DND-41 (cell line): Measurements from ENCODE around the gene ASB1.
"Not testable (repeated sequence)": the region's sequence is repeated elsewhere in the genome, so short reads cannot be mapped to it uniquely, and the experiment has no call there.

Experiments used
- ATAC-seq: fragments of 200-7000 bp; cut with Tn5 transposase; 3 replicates; pipeline ENCODE4 v1.9.1; 2021; ENCODE audit warnings: low read depth; ENCODE audit not compliant: insufficient read depth
- DNase-seq: peaks from one replicate; pipeline ENCODE4 v3.0.0-alpha.2; 2020
- H2AFZ ChIP-seq: 2 replicates; pipeline ENCODE4 v1.6.0; 2012; ENCODE audit warnings: low read depth, low read length
- H3K27ac ChIP-seq: 2 replicates; pipeline ENCODE4 v1.5.1; 2012; ENCODE audit warnings: low read length, inconsistent platforms
- H3K27me3 ChIP-seq: fragments of 200-600 bp; sonication (generic); 2 replicates; pipeline ENCODE4 v1.6.0; 2012; ENCODE audit warnings: low read length, mild to moderate bottlenecking, inconsistent platforms; ENCODE audit not compliant: insufficient read depth, poor library complexity
- H3K36me3 ChIP-seq: 2 replicates; pipeline ENCODE4 v1.5.1; 2012; ENCODE audit warnings: low read length, inconsistent platforms; ENCODE audit not compliant: insufficient read depth
- H3K4me1 ChIP-seq: 2 replicates; pipeline ENCODE4 v1.5.1; 2012; ENCODE audit warnings: mild to moderate bottlenecking, low read length; ENCODE audit not compliant: insufficient read depth
- H3K4me2 ChIP-seq: 2 replicates; pipeline ENCODE4 v1.6.0; 2012; ENCODE audit warnings: mild to moderate bottlenecking, moderate library complexity, low read length, inconsistent platforms; ENCODE audit not compliant: insufficient read depth
- H3K4me3 ChIP-seq, 2 experiments: fragments of 200-600 bp in 1 of 2; shearing (Covaris generic) in 1 of 2; 2 replicates each; pipeline ENCODE4 v1.5.1; 2012 to 2016; ENCODE audit warnings: inconsistent platforms in 2 of 2, low read length in 2 of 2, mild to moderate bottlenecking in 2 of 2, low read depth in 1 of 2, moderate library complexity in 1 of 2
- H3K79me2 ChIP-seq: 2 replicates; pipeline ENCODE4 v1.6.0; 2012; ENCODE audit warnings: low read length, inconsistent platforms; ENCODE audit not compliant: insufficient read depth
- H3K9ac ChIP-seq: 2 replicates; pipeline ENCODE4 v1.6.0; 2012; ENCODE audit warnings: low read depth, mild to moderate bottlenecking, inconsistent platforms, low read length, moderate library complexity
- H3K9me3 ChIP-seq: 2 replicates; pipeline ENCODE4 v1.5.1; 2012; ENCODE audit warnings: low read length, moderate library complexity, mild to moderate bottlenecking, inconsistent platforms; ENCODE audit not compliant: insufficient read depth, severe bottlenecking
- H4K20me1 ChIP-seq: 2 replicates; pipeline ENCODE4 v1.6.0; 2012; ENCODE audit warnings: low read length; ENCODE audit not compliant: insufficient read depth
- CTCF ChIP-seq: IDR thresholded peaks from 2 replicates; pipeline ENCODE4 v1.5.1; 2012; ENCODE audit warnings: borderline replicate concordance, low read length, moderate library complexity, mild to moderate bottlenecking; ENCODE audit not compliant: poor library complexity, severe bottlenecking; ENCODE audit errors: extremely low read depth
- EZH2 ChIP-seq: IDR thresholded peaks from 3 replicates; pipeline ENCODE4 v1.6.1; 2012; ENCODE audit warnings: borderline replicate concordance, low read depth, mild to moderate bottlenecking, moderate library complexity, low read length, inconsistent platforms; ENCODE audit not compliant: severe bottlenecking

ASB1 gene

GRCh38 chr2:238401551-238401950 lies 25.2 kb upstream of the ASB1 start:
- DNase-seq, result no peak
- Histone ChIP-seq H3K27ac (no peak overlapping the region), H3K9ac (no peak overlapping the region), H3K36me3 (no peaks in the 10 kb centered on the region), H4K20me1 (no peaks in the 10 kb centered on the region), H3K4me2 (no peak overlapping the region), H3K9me3 (no peaks in the 10 kb centered on the region), H3K79me2 (no peaks in the 10 kb centered on the region), H3K4me3 (no peak overlapping the region), H2AFZ (no peak overlapping the region), H3K27me3 (no peaks in the 10 kb centered on the region), H3K4me1 (no peaks in the 10 kb centered on the region)
- TF ChIP-seq EZH2, result no peak
- no peak for TF ChIP-seq CTCF
- ATAC-seq, result no peak

- Histone ChIP-seq H3K9ac (no peak overlapping the region), H2AFZ (no peak overlapping the region)
- no peak for DNase-seq
These were observed 22.9 kb upstream of the ASB1 start for GRCh38 chr2:238403632-238404405.

GRCh38 chr2:238404406-238405216 lies 22.1 kb upstream of the ASB1 start:
- Histone ChIP-seq H2AFZ (no peak overlapping the region), H3K9ac (no peak overlapping the region), H4K20me1 (no peaks in the 10 kb centered on the region), H3K36me3 (no peaks in the 10 kb centered on the region), H3K79me2 (no peaks in the 10 kb centered on the region), H3K4me1 (no peaks in the 10 kb centered on the region), H3K27ac (no peak overlapping the region), H3K27me3 (no peaks in the 10 kb centered on the region), H3K4me3 (no peak overlapping the region), H3K9me3 (no peaks in the 10 kb centered on the region), H3K4me2 (no peak overlapping the region)
- no peak for DNase-seq
- no peak for TF ChIP-seq EZH2
- TF ChIP-seq CTCF, result no peak
- ATAC-seq, result no peak

More at GRCh38 chr2:238403632-238404405, 22.9 kb upstream of the ASB1 start:
- no peaks in the 10 kb centered on the region for H3K36me3 ChIP-seq
- TF ChIP-seq CTCF (no peak), EZH2 (no peak)
- no peaks in the 10 kb centered on the region for H3K27me3 ChIP-seq
- no peak overlapping the region for H3K4me2 ChIP-seq
- H4K20me1 ChIP-seq, result no peaks in the 10 kb centered on the region
- H3K9me3 ChIP-seq, result no peaks in the 10 kb centered on the region
- no peaks in the 10 kb centered on the region for H3K79me2 ChIP-seq
- H3K4me1 ChIP-seq, result no peaks in the 10 kb centered on the region
- H3K4me3 ChIP-seq, result no peak overlapping the region
- H3K27ac ChIP-seq, result no peak overlapping the region
- ATAC-seq, result no peak

- DNase-seq, H3K4me2 ChIP-seq, ATAC-seq, H2AFZ ChIP-seq, H3K27ac ChIP-seq, H3K27me3 ChIP-seq, H3K9me3 ChIP-seq, H3K36me3 ChIP-seq, H3K4me3 ChIP-seq, H3K79me2 ChIP-seq, H3K4me1 ChIP-seq, H3K9ac ChIP-seq, H4K20me1 ChIP-seq: not testable (repeated sequence)
These were observed 21.5 kb upstream of the ASB1 start for GRCh38 chr2:238405217-238405555.
